ENCODE measurements around the gene KCNK18. TPM values are rescaled to one million over a fixed set of nuclear protein-coding genes. Genes with fewer than 3 reads are reported as not detected.

KCNK18 gene
- total and polyA plus RNA-seq, 2 of the 8 experiments (the other 6 are each of a cell fraction or from before 2014, with no cell fraction given): not detected

GRCh38 chr10:117169480-117169879 is 27.8 kb upstream of the KCNK18 start:
- WGBS, 2 experiments (ENCODE audit: extremely low coverage in 1 of 2, insufficient coverage in 1 of 2, insufficient read length in 1 of 2, insufficient replicate concordance in 2 of 2, low coverage in 1 of 2, low lambda C conversion rate in 2 of 2, missing lambda C conversion rate in 1 of 2): 45% methylated on average over 2 of the region's 2 CpGs; no CpG with 5 or more reads in 1 of the 2 experiments
- Histone ChIP-seq H3K23me2 (ENCODE audit: low read depth, low read length) (peaks cover 6% of the 10 kb centered on the region), H3K4me3 (ENCODE audit: extremely low read depth in 1 of 4, insufficient read depth in 2 of 4, low read depth in 3 of 4, low read length in 4 of 4) (no peak overlapping the region), H3K79me1 (ENCODE audit: low read depth, low read length) (no peaks in the 10 kb centered on the region), H3K14ac (ENCODE audit: insufficient read length) (no peak overlapping the region), H2BK15ac (ENCODE audit: low read length) (no peak overlapping the region; the same call in 1 of the 2 replicates), H3K9me3 (ENCODE audit: insufficient read depth in 2 of 2, low read depth in 1 of 2, low read length in 1 of 2) (no peaks in the 10 kb centered on the region), H3K23ac (ENCODE audit: insufficient read length) (no peak overlapping the region), H3K56ac (replicated peaks; ENCODE audit: insufficient read length, low read depth, low read length) (no peak overlapping the region), H3K36me3 (ENCODE audit: control insufficient read depth in 2 of 4, insufficient read depth in 4 of 4, low read length in 3 of 4) (0 out of 8 replicates have a peak, but pooled peaks cover 0 to 3% (median 0%) of the 10 kb centered on the region in 4 experiments), H3K9ac (replicated peaks in 1 of 4; ENCODE audit: extremely low read depth in 1 of 4, low read depth in 3 of 4, low read length in 3 of 4) (no peak overlapping the region), H3K4me2 (ENCODE audit: insufficient read depth in 1 of 2, low read depth in 2 of 2, low read length in 2 of 2) (no peak overlapping the region; a peak in 1 of 4 replicates), H2BK12ac (ENCODE audit: low read depth, low read length) (no peak overlapping the region), H2BK5ac (ENCODE audit: low read depth, low read length) (no peak overlapping the region), H3K18ac (ENCODE audit: extremely low read depth, low read length) (no peak overlapping the region), H2BK20ac (ENCODE audit: low read length) (no peak overlapping the region), H4K20me1 (replicated peaks in 1 of 2; ENCODE audit: control insufficient read depth in 1 of 2, insufficient read depth in 2 of 2, low read length in 2 of 2) (peaks cover 18 to 20% of the 10 kb centered on the region in 2 experiments), H4K91ac (replicated peaks; ENCODE audit: insufficient read length, low read length) (no peak overlapping the region), H3K27me3 (replicated peaks in 1 of 4; ENCODE audit: control insufficient read depth in 3 of 4, extremely low read depth in 1 of 4, insufficient read depth in 3 of 4, low read length in 3 of 4) (peaks cover 67 to 97% (median 89%) of the 10 kb centered on the region in 4 experiments), H2BK120ac (replicated peaks; ENCODE audit: low read depth, low read length) (no peak overlapping the region), H2AFZ (ENCODE audit: low read length) (no peak overlapping the region), H2AK5ac (ENCODE audit: low read depth, low read length) (no peak overlapping the region), H3K27ac (ENCODE audit: low read depth, low read length) (no peak overlapping the region), H3K4me1 (replicated peaks in 1 of 4; ENCODE audit: control insufficient read depth in 3 of 4, insufficient read depth in 4 of 4, low read length in 3 of 4) (peaks cover 0 to 26% (median 8%) of the 10 kb centered on the region in 4 experiments; a peak in 6 of 7 replicates), H4K5ac (ENCODE audit: insufficient read length, low read depth, low read length) (no peak overlapping the region), H4K8ac (ENCODE audit: extremely low read depth, insufficient read depth, low read length) (no peak overlapping the region), H3K4ac (replicated peaks; ENCODE audit: insufficient read length, low read depth, low read length) (no peak overlapping the region), H3K79me2 (ENCODE audit: control insufficient read depth in 1 of 2, insufficient read depth in 2 of 2, low read length in 2 of 2) (no peaks in the 10 kb centered on the region)
- DNase-seq (ENCODE audit: low read depth in 1 of 2, low spot score in 2 of 2): no peak
- ChIA-PET POLR2A (ENCODE audit: partially characterized antibody) (interaction anchor here (0.6 to 4.6 kb wide), 2 partner anchors 33 to 334 kb away, joined by 6 to 24 read pairs; partner anchors contain the start of gene VAX1), CTCF (ENCODE audit: partially characterized antibody) (interaction anchor here (0.6 to 15.5 kb wide), 14 partner anchors 11 to 515 kb away, joined by 3 to 531 read pairs (median 8); partner anchors contain the start of gene VAX1)
- FAIRE-seq: no peak
- peak; percentile 51; the same call in 1 of the 2 replicates for TF ChIP-seq SUZ12 (IDR thresholded peaks at IDR 0.05; ENCODE audit: low read length)
- no peak for TF ChIP-seq SP2 (IDR thresholded peaks at IDR 0.05; ENCODE audit: low read length)
- peak; percentile 47 for TF ChIP-seq EZH2 (IDR thresholded peaks at IDR 0.05; ENCODE audit: low read depth, low read length, severe bottlenecking)

All from H1 (cell line).